ENCODE data around the gene COX6A1. TPM values are rescaled to one million over a fixed set of nuclear protein-coding genes. Genes with fewer than 3 reads are reported as not detected.
A peak's percentile ranks its signal among the peaks of the same experiment; 100 is the strongest.

The COX6A1 gene
- total and polyA plus RNA-seq, 8 donors, result 187 to 311 (median 215) TPM

GRCh38 chr12:120413901-120414695 lies 23.8 kb upstream of the COX6A1 start:
- intact Hi-C loops (cut with DNase I), result no loop called here

GRCh38 chr12:120416490-120417216 lies 21.3 kb upstream of the COX6A1 start:
- intact Hi-C loops (cut with DNase I), result no loop called here
- no peaks in the 10 kb centered on the region for H3K36me3 ChIP-seq
- H3K9me3 ChIP-seq, result no peaks in the 10 kb centered on the region
- peaks cover 0 to 15% of the 10 kb centered on the region in 2 donors for H3K27me3 ChIP-seq
- H3K27ac ChIP-seq, result no peak overlapping the region
- H3K4me3 ChIP-seq, result no peak overlapping the region
- ATAC-seq (no peak), DNase-seq (no peak)
- TF ChIP-seq CTCF (IDR thresholded peaks at IDR 0.05), result no peak
- no peaks in the 10 kb centered on the region for H3K4me1 ChIP-seq

More at GRCh38 chr12:120413901-120414695, 23.8 kb upstream of the COX6A1 start:
- Histone ChIP-seq H3K9me3 (no peaks in the 10 kb centered on the region), H3K4me3 (no peak overlapping the region), H3K4me1 (no peaks in the 10 kb centered on the region), H3K27me3 (peaks cover 0 to 4% of the 10 kb centered on the region in 2 donors), H3K27ac (no peak overlapping the region), H3K36me3 (no peaks in the 10 kb centered on the region)
- DNase-seq, result peak in 1 of 4 donors; percentile 30
- no peak for TF ChIP-seq CTCF (IDR thresholded peaks at IDR 0.05)
- ATAC-seq, result peak; percentile 64

- no peaks in the 10 kb centered on the region for H3K9me3 ChIP-seq
- peaks cover 0 to 15% of the 10 kb centered on the region in 2 donors for H3K27me3 ChIP-seq
- no peak overlapping the region for H3K27ac ChIP-seq
- TF ChIP-seq CTCF (IDR thresholded peaks at IDR 0.05), result no peak
- H3K4me3 ChIP-seq, result no peak overlapping the region
- no peak for DNase-seq
- no peak for ATAC-seq
- no peaks in the 10 kb centered on the region for H3K4me1 ChIP-seq
- intact Hi-C loops (cut with DNase I), result no loop called here
- no peaks in the 10 kb centered on the region for H3K36me3 ChIP-seq
Observed at GRCh38 chr12:120417917-120418580, 19.9 kb upstream of the COX6A1 start.

GRCh38 chr12:120421701-120422100 lies 16.2 kb upstream of the COX6A1 start:
- no peak for ATAC-seq
- Histone ChIP-seq H3K27ac (no peak overlapping the region), H3K9me3 (no peaks in the 10 kb centered on the region), H3K4me1 (no peaks in the 10 kb centered on the region), H3K27me3 (peaks cover 0 to 11% of the 10 kb centered on the region in 2 donors), H3K4me3 (no peak overlapping the region), H3K36me3 (no peaks in the 10 kb centered on the region)
- intact Hi-C loops (cut with DNase I), result no loop called here
- no peak for DNase-seq
- TF ChIP-seq CTCF (IDR thresholded peaks at IDR 0.05), result no peak
